Daoy (cell line): ENCODE measurements around the gene GCA. TPM values are rescaled to one million over a fixed set of nuclear protein-coding genes. Genes with fewer than 3 reads are reported as not detected.

ENCODE experiments used
- total RNA-seq: library from RNA; depleted of rRNA; stranded (reverse); fragments of >200 nt; shearing (Covaris generic); gene quantifications from 2 replicates; pipeline ENCODE4 v1.2.3, GENCODE V29; 2014; rRNA removed

The GCA gene
- total RNA-seq, 1 experiment from 2014 or later: 11.3 TPM

Other genes starting within 250 kb of the GCA start
- gene GCG, start 191.9 kb upstream of the GCA start, total RNA-seq: not detected in 2 replicates
- 6.9 and 10.1 TPM in 2 replicates for gene FAP, start 100.7 kb upstream of the GCA start, total RNA-seq
- gene IFIH1, start 25.4 kb upstream of the GCA start, total RNA-seq: 10.6 and 12.1 TPM in 2 replicates